Measurements from ENCODE around the gene NUDT22. TPM values are rescaled to one million over a fixed set of nuclear protein-coding genes. Genes with fewer than 3 reads are reported as not detected.

The NUDT22 gene
- total RNA-seq, 1 donor = 56.5 TPM

DNA sequence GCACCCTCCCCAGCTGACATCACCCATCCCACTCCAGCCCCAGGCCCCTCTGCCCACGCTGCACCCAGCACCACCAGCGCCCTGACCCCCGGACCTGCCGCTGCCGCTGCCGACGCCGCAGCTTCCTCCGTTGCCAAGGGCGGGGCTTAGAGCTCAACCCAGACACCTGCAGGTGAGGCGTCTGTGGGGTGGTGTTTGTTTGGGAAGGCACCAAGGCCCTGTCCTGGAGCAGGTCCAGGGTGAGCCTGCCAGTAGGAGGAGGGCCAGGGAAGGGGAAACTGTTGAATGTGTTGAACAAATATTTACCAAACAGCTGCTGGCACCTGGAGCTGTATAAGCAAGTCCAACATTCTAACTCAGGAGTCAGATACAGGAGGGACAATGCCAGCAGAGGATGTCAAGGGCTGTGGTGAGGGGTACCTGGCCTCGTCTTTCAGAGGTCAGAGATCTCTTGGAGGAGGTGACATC, 11.4 kb downstream of the NUDT22 start:
- no peak overlapping the region for H3K4me3 ChIP-seq (ENCODE audit: insufficient read depth, low read length)
- no peak overlapping the region for H2AFZ ChIP-seq (ENCODE audit: low read length)
- H3K36me3 ChIP-seq (ENCODE audit: insufficient read depth, low read length) = peaks cover 5% of the 10 kb centered on the region
- H3K27me3 ChIP-seq (ENCODE audit: insufficient read depth, low read length) = no peaks in the 10 kb centered on the region
- H3K27ac ChIP-seq (ENCODE audit: low read depth, low read length) = no peak overlapping the region
- no peak for DNase-seq (ENCODE audit: insufficient read length, low spot score, missing footprints)
- no peaks in the 10 kb centered on the region for H3K9me3 ChIP-seq (ENCODE audit: low read depth, low read length)
- H4K20me1 ChIP-seq (ENCODE audit: insufficient read depth, low read length) = peaks cover 8% of the 10 kb centered on the region
- TF ChIP-seq, protein P1, sequence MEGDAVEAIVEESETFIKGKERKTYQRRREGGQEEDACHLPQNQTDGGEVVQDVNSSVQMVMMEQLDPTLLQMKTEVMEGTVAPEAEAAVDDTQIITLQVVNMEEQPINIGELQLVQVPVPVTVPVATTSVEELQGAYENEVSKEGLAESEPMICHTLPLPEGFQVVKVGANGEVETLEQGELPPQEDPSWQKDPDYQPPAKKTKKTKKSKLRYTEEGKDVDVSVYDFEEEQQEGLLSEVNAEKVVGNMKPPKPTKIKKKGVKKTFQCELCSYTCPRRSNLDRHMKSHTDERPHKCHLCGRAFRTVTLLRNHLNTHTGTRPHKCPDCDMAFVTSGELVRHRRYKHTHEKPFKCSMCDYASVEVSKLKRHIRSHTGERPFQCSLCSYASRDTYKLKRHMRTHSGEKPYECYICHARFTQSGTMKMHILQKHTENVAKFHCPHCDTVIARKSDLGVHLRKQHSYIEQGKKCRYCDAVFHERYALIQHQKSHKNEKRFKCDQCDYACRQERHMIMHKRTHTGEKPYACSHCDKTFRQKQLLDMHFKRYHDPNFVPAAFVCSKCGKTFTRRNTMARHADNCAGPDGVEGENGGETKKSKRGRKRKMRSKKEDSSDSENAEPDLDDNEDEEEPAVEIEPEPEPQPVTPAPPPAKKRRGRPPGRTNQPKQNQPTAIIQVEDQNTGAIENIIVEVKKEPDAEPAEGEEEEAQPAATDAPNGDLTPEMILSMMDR (IDR thresholded peaks at IDR 0.05; ENCODE audit: extremely low read depth, low read depth, low read length) = no peak
- H3K4me1 ChIP-seq (ENCODE audit: insufficient read depth, low read length) = peaks cover 24% of the 10 kb centered on the region
- H3K79me2 ChIP-seq (ENCODE audit: insufficient read depth, low read length) = peaks cover 19% of the 10 kb centered on the region
- no peak overlapping the region for H3K4me2 ChIP-seq (ENCODE audit: insufficient read depth, low read length)

- Histone ChIP-seq H4K20me1 (ENCODE audit: insufficient read depth, low read length) (peaks cover 10% of the 10 kb centered on the region), H2AFZ (ENCODE audit: low read length) (no peak overlapping the region), H3K27me3 (ENCODE audit: insufficient read depth, low read length) (no peaks in the 10 kb centered on the region), H3K36me3 (ENCODE audit: insufficient read depth, low read length) (peaks cover 7% of the 10 kb centered on the region), H3K4me1 (ENCODE audit: insufficient read depth, low read length) (peaks cover 30% of the 10 kb centered on the region), H3K4me3 (ENCODE audit: insufficient read depth, low read length) (no peak overlapping the region), H3K9me3 (ENCODE audit: low read depth, low read length) (no peaks in the 10 kb centered on the region), H3K27ac (ENCODE audit: low read depth, low read length) (no peak overlapping the region), H3K79me2 (ENCODE audit: insufficient read depth, low read length) (peaks cover 24% of the 10 kb centered on the region), H3K4me2 (ENCODE audit: insufficient read depth, low read length) (no peak overlapping the region)
- no peak for DNase-seq (ENCODE audit: insufficient read length, low spot score, missing footprints)
- TF ChIP-seq, protein P1 (IDR thresholded peaks at IDR 0.05; ENCODE audit: extremely low read depth, low read depth, low read length) = no peak
These were observed 12.0 kb downstream of the NUDT22 start for GRCh38 chr11:64238076-64238475.

GRCh38 chr11:64238999-64239398, 12.9 kb downstream of the NUDT22 start:
- DNase-seq (ENCODE audit: insufficient read length, low spot score, missing footprints) = no peak

DNA sequence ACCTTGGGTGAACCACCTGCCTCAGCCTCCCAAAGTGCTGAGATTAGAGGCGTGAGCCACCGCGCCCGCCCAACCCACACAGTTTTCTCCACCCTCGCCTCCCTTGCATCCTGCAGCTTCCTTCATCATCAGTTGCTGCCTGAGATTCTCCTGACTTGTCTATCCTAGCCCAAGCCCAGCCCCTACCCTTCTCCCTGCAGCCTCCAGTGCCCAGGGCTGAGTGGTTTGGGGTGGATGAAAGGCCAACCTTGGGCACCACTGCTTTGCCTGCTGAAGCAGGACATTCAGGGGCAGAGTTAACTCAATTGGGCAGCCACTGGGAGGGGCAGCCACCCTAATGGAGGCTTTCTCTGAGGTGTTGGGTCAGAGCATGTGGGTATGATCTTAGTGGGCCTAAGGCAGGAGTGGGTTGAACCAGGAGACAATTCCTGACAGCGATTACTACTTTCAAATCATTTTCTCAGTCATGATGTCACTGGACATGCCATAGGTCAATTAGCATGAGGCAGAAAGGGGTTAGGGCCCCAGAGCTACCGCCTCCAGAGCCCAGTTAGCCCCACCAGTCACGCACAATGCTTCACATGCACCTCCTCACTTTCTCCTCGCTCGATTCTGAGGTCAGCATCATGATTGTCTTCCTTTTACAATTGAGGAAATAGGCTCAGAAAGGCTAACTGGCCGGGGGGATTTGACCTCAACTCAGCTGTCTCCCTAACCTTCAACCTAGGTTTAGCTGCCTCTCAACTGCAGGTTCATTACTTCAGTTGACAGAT, 13.8 kb downstream of the NUDT22 start:
- peaks cover 30% of the 10 kb centered on the region for H3K4me1 ChIP-seq (ENCODE audit: insufficient read depth, low read length)
- H3K4me3 ChIP-seq (ENCODE audit: insufficient read depth, low read length) = peak overlapping the region; percentile 87
- peak overlapping the region; percentile 96 for H3K27ac ChIP-seq (ENCODE audit: low read depth, low read length)
- H3K9me3 ChIP-seq (ENCODE audit: low read depth, low read length) = no peaks in the 10 kb centered on the region
- peak overlapping the region; percentile 91 for H3K4me2 ChIP-seq (ENCODE audit: insufficient read depth, low read length)
- TF ChIP-seq, protein P1 (IDR thresholded peaks at IDR 0.05; ENCODE audit: extremely low read depth, low read depth, low read length) = no peak
- DNase-seq (ENCODE audit: insufficient read length, low spot score, missing footprints) = no peak
- H3K27me3 ChIP-seq (ENCODE audit: insufficient read depth, low read length) = no peaks in the 10 kb centered on the region
- no peak overlapping the region for H2AFZ ChIP-seq (ENCODE audit: low read length)
- peaks cover 12% of the 10 kb centered on the region for H4K20me1 ChIP-seq (ENCODE audit: insufficient read depth, low read length)
- peaks cover 36% of the 10 kb centered on the region for H3K79me2 ChIP-seq (ENCODE audit: insufficient read depth, low read length)
- H3K36me3 ChIP-seq (ENCODE audit: insufficient read depth, low read length) = peaks cover 20% of the 10 kb centered on the region

More at GRCh38 chr11:64238999-64239398, 12.9 kb downstream of the NUDT22 start:
- peaks cover 28% of the 10 kb centered on the region for H3K4me1 ChIP-seq (ENCODE audit: insufficient read depth, low read length)
- peaks cover 12% of the 10 kb centered on the region for H4K20me1 ChIP-seq (ENCODE audit: insufficient read depth, low read length)
- H3K27ac ChIP-seq (ENCODE audit: low read depth, low read length) = no peak overlapping the region
- no peak overlapping the region for H3K4me3 ChIP-seq (ENCODE audit: insufficient read depth, low read length)
- no peak overlapping the region for H3K4me2 ChIP-seq (ENCODE audit: insufficient read depth, low read length)
- H3K27me3 ChIP-seq (ENCODE audit: insufficient read depth, low read length) = no peaks in the 10 kb centered on the region
- H3K79me2 ChIP-seq (ENCODE audit: insufficient read depth, low read length) = peaks cover 32% of the 10 kb centered on the region
- TF ChIP-seq, protein P1 (IDR thresholded peaks at IDR 0.05; ENCODE audit: extremely low read depth, low read depth, low read length) = no peak
- H3K9me3 ChIP-seq (ENCODE audit: low read depth, low read length) = no peaks in the 10 kb centered on the region
- peaks cover 17% of the 10 kb centered on the region for H3K36me3 ChIP-seq (ENCODE audit: insufficient read depth, low read length)
- H2AFZ ChIP-seq (ENCODE audit: low read length) = no peak overlapping the region
